H1 (cell line): ENCODE measurements around the gene EIF4A3. TPM values are rescaled to one million over a fixed set of nuclear protein-coding genes. Genes with fewer than 3 reads are reported as not detected.

Experiments used
- ATF3 ChIP-seq: IDR thresholded peaks from 2 replicates; pipeline ENCODE4 v1.6.1; 2011; ENCODE audit warnings: low read depth, mild to moderate bottlenecking, low read length; ENCODE audit not compliant: insufficient read depth
- BRCA1 ChIP-seq: IDR thresholded peaks from 2 replicates; pipeline ENCODE4 v1.6.1; 2012; ENCODE audit warnings: low read depth, low read length, improper control_type of control experiment
- CHD1 ChIP-seq: IDR thresholded peaks from 2 replicates; pipeline ENCODE4 v1.6.1; 2012; ENCODE audit warnings: low read depth, low read length, improper control_type of control experiment
- CHD7 ChIP-seq: fragments of 300-600 bp; sonication (generic); IDR thresholded peaks from 2 replicates; pipeline ENCODE4 v1.7.1; 2012; ENCODE audit warnings: low read length, moderate library complexity, mild to moderate bottlenecking, inconsistent platforms; ENCODE audit not compliant: insufficient replicate concordance
- CREB1 ChIP-seq: IDR thresholded peaks from 2 replicates; pipeline ENCODE4 v1.6.1; 2012; ENCODE audit warnings: inconsistent platforms
- EZH2 ChIP-seq: fragments of 200-600 bp; sonication (generic); IDR thresholded peaks from 2 replicates; pipeline ENCODE4 v1.7.1; 2012; ENCODE audit warnings: low read depth, mild to moderate bottlenecking, moderate library complexity, low read length, inconsistent platforms; ENCODE audit not compliant: severe bottlenecking
- GTF2F1 ChIP-seq: IDR thresholded peaks from 2 replicates; pipeline ENCODE4 v1.6.1; 2012; ENCODE audit warnings: low read depth, low read length, improper control_type of control experiment, borderline replicate concordance
- KDM4A ChIP-seq: IDR thresholded peaks from one replicate; pipeline ENCODE4 v1.7.1; 2012; ENCODE audit warnings: low read depth, mild to moderate bottlenecking, moderate library complexity, low read length, inconsistent platforms; ENCODE audit not compliant: severe bottlenecking
- POLR2AphosphoS5 ChIP-seq: IDR thresholded peaks from 2 replicates; pipeline ENCODE4 v1.6.1; 2011; ENCODE audit warnings: low read depth, low read length
- RNF2 ChIP-seq: fragments of 200-900, 300-1000 bp; sonication (generic); IDR thresholded peaks from 2 replicates; pipeline ENCODE4 v1.7.1; 2016; ENCODE audit warnings: borderline replicate concordance, low read depth, mild to moderate bottlenecking, antibody characterized with exemption, low read length; ENCODE audit not compliant: poor library complexity, severe bottlenecking; ENCODE audit errors: missing control alignments
- YY1 ChIP-seq: IDR thresholded peaks from 2 replicates; pipeline ENCODE4 v1.6.1; 2011; ENCODE audit warnings: low read depth, mild to moderate bottlenecking, low read length
- polyA plus RNA-seq, 7 experiments: library from polyadenylated mRNA; depleted of rRNA in 3 of 7; stranded (reverse) in 5 of 7; unstranded in 2 of 7; fragments of >200 nt in 5 of 7; fragments of 200-250 nt in 2 of 7; gene quantifications; 1 replicate in 5 of 7; 2 replicates in 1 of 7; 4 replicates in 1 of 7; pipeline versions ENCODE4 v1.2.1 to v1.2.3, GENCODE V29; 2011 to 2013; ENCODE audit warnings: missing spikeins in 2 of 7, mixed read lengths in 2 of 7
- total RNA-seq: library from RNA; stranded (reverse); fragmentation: NEBNext Ultra II Directional; extraction: Animal tissue kit (Norgen Biotek cat#: 25700); gene quantifications from 2 replicates; pipeline ENCODE4 v1.2.1, GENCODE V29; 2021

The EIF4A3 gene
- total and polyA plus RNA-seq, 2 of the 8 experiments (the other 6 are each of a cell fraction or from before 2014, with no cell fraction given) = 142 to 146 TPM

DNA sequence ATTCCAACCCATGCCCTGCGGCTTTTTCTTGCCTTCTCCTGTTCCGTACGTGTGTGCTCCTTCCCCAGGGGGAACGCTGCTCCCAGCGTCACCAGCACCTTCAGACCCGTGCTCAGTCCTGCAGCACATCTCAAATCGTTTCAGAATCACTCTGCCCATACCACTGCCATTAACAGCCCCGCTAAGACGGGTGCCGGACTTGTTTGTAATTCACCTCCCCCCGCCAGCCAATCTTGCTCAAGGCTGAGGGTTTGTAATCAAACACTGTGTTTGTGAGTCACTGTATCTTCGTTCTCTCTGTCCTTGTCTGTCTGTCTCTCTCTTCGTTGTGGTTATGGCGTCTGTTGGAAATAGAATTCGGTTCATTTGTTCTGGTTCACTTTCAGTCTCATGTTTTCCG lies 40.2 kb upstream of the EIF4A3 start (continued):
- TF ChIP-seq CHD7 = no peak
- no peak for TF ChIP-seq KDM4A
- TF ChIP-seq RNF2 = no peak
- no peak for TF ChIP-seq ATF3
- TF ChIP-seq YY1 = no peak
- no peak for TF ChIP-seq CHD1
- TF ChIP-seq GTF2F1 = no peak
- TF ChIP-seq BRCA1 = no peak
- TF ChIP-seq EZH2 = no peak
- no peak for TF ChIP-seq POLR2AphosphoS5
- TF ChIP-seq CREB1 = no peak
